DMS153 (cell line): ENCODE results near the gene PUM2.

Experiments used
- DNase-seq: peaks from one replicate; lab custom pipeline; 2025; lab: John Stamatoyannopoulos, UW

The PUM2 gene

GRCh38 chr2:20232837-20233207 is 117.8 kb downstream of the PUM2 start:
- no peak for DNase-seq

- DNase-seq: peak; percentile 94
These were observed 119.0 kb downstream of the PUM2 start for GRCh38 chr2:20231598-20232026.

GRCh38 chr2:20231159-20231558 is 119.5 kb downstream of the PUM2 start:
- no peak for DNase-seq

- no peak for DNase-seq
These were observed 120.6 kb downstream of the PUM2 start for GRCh38 chr2:20230114-20230425.

GRCh38 chr2:20229322-20230113 is 121.1 kb downstream of the PUM2 start:
- DNase-seq: no peak

GRCh38 chr2:20227894-20228505 is 122.6 kb downstream of the PUM2 start:
- DNase-seq: no peak

GRCh38 chr2:20226152-20226545 is 124.5 kb downstream of the PUM2 start:
- no peak for DNase-seq

- peak; percentile 65 for DNase-seq
These were observed 125.1 kb downstream of the PUM2 start for GRCh38 chr2:20225294-20226151.

- DNase-seq: no peak
These were observed 125.8 kb downstream of the PUM2 start, which contains the start of gene SDC1 for GRCh38 chr2:20224716-20225293. Gene SDC1 (minus strand): TSS chr2:20225130. CDS start chr2:20224867, 263 bp downstream.

GRCh38 chr2:20224164-20224715 is 126.4 kb downstream of the PUM2 start:
- no peak for DNase-seq

- DNase-seq: peak; percentile 19
These were observed 127.1 kb downstream of the PUM2 start for GRCh38 chr2:20223407-20224163.

GRCh38 chr2:20222769-20223406 is 127.8 kb downstream of the PUM2 start:
- DNase-seq: no peak

- no peak for DNase-seq
These were observed 128.5 kb downstream of the PUM2 start for GRCh38 chr2:20222014-20222768.

- no peak for DNase-seq
These were observed 129.1 kb downstream of the PUM2 start for GRCh38 chr2:20221555-20221973.

- no peak for DNase-seq
These were observed 129.7 kb downstream of the PUM2 start for GRCh38 chr2:20220806-20221554.

GRCh38 chr2:20219763-20220380 is 130.8 kb downstream of the PUM2 start:
- no peak for DNase-seq

- no peak for DNase-seq
These were observed 132.0 kb downstream of the PUM2 start for GRCh38 chr2:20218331-20219320.
